GM10248 (cell line): ENCODE results near the gene CCDC78.

Source experiments
- CTCF ChIA-PET: fragments of 300-600 bp; sonication (Branson Sonifier 250); formaldehyde crosslinking; extraction: SDS; loops from one replicate; lab custom pipeline; 2021; ENCODE audit warnings: antibody characterized with exemption; lab: Yijun Ruan, JAX
- POLR2A ChIA-PET: fragments of 350-650 bp; sonication (Branson Sonifier 250); formaldehyde crosslinking; extraction: SDS; loops from one replicate; lab custom pipeline; 2020; ENCODE audit warnings: antibody characterized with exemption; lab: Yijun Ruan, JAX
- DNase-seq: peaks from one replicate; pipeline ENCODE4 v3.0.0; 2012; ENCODE audit errors: extremely low spot score
- TF ChIP-seq, protein P1 (sequence below): IDR thresholded peaks from 2 replicates; pipeline ENCODE4 v1.5.1; 2012; ENCODE audit warnings: mild to moderate bottlenecking, low read depth; ENCODE audit errors: extremely low read depth, missing control alignments, control extremely low read depth

The CCDC78 gene

DNA sequence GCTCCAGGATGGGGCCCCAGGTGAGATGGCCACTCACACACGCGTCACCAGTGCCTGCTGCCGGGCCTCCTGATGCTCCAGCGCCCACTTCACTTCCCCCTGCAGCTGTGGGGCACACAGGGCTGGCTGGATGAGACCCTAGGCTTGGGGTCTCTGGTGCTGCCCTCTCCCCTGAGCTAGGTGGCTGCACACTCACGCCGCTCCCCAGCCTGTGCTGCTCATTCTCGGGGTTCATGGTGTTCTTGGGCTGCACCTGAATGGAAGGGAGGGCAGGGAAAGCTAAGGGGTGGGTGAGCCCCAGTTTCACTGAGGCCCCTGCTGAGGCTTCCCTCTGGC, 1.2 kb downstream of the CCDC78 start:
- CTCF ChIA-PET, result interaction anchor here (1.3 to 8.0 kb wide), 5 partner anchors 10 to 61 kb away, joined by 3 to 59 read pairs (median 12); partner anchors contain the start of genes CIAO3 and METRN
- POLR2A ChIA-PET, result interaction anchor here (0.5 kb wide), 1 partner anchor 224 kb away, joined by 3 read pairs; no protein-coding TSS in a partner anchor
- TF ChIP-seq, protein P1, sequence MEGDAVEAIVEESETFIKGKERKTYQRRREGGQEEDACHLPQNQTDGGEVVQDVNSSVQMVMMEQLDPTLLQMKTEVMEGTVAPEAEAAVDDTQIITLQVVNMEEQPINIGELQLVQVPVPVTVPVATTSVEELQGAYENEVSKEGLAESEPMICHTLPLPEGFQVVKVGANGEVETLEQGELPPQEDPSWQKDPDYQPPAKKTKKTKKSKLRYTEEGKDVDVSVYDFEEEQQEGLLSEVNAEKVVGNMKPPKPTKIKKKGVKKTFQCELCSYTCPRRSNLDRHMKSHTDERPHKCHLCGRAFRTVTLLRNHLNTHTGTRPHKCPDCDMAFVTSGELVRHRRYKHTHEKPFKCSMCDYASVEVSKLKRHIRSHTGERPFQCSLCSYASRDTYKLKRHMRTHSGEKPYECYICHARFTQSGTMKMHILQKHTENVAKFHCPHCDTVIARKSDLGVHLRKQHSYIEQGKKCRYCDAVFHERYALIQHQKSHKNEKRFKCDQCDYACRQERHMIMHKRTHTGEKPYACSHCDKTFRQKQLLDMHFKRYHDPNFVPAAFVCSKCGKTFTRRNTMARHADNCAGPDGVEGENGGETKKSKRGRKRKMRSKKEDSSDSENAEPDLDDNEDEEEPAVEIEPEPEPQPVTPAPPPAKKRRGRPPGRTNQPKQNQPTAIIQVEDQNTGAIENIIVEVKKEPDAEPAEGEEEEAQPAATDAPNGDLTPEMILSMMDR, result no peak
- no peak for DNase-seq

DNA sequence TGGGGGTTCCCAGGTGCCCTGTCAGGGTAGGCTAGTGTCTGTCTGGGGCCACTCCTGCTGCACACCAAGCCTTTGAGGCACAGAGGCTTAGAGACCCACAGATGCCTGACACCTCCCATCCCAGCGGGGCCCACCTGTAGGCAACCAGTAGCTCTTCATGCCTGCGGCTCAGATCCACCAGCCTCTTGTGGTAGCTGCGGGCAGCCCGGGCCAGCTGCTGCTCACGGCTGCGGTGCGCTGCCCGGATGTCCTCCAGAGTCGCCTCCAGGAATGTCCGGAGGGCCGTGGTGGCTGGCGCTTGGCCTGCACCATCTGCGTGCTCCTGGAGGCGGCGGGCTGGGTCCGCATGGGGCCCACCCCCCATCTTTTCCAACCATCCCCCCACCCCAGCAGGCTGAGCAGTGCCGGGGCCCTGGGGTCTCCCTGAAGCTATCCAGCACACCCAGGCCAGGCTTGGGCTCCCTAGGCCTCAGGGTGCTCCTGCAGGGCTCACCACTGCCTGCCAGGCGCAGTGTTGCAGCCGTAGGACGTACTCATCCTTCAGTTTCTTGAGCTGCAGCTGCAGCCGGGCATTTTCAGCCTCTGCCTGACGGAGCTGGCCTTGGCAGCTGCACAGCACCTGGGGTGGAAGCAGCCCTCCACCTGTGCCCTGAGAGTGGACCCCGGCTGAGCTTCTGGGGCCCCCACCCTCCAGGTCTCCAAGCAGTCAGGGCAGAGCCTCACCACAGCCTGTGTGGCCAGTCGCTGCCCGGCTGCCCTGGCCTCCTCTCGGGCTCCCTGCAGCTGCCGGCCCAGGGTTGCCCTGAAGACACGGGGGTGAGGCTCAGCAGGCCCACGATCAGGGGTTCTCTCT, 1.8 kb downstream of the CCDC78 start:
- ChIA-PET POLR2A (interaction anchor here (0.5 kb wide), 1 partner anchor 223 kb away, joined by 3 read pairs; no protein-coding TSS in a partner anchor), CTCF (interaction anchor here (1.2 to 8.0 kb wide), 6 partner anchors 9 to 61 kb away, joined by 3 to 59 read pairs (median 10); partner anchors contain the start of genes CIAO3 and METRN)
- TF ChIP-seq, protein P1, result no peak
- no peak for DNase-seq

DNA sequence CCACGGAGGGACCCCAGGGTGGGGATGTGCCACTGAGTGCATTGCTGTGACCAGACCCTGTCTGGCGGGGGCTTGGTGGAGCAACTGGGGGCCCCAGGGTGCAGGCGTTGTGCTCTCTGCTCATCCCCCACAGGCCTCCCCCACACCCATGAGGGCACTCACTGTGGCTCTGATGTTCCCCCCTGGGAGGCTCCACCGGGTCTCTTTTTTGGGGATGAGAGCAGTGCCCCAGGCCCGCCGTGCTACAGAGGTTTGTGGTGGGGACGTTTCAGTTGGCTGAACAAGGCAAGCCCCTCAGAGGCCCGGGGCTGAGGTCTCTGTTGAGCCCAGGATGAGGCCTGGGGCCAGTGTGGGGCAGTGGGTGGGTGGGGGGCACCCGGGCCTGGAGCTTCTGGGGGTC, 2.5 kb downstream of the CCDC78 start:
- DNase-seq, result no peak
- CTCF ChIA-PET, result interaction anchor here (1.2 to 8.0 kb wide), 5 partner anchors 12 to 61 kb away, joined by 3 to 59 read pairs (median 7); partner anchors contain the start of gene CIAO3
- TF ChIP-seq, protein P1, result no peak
- POLR2A ChIA-PET, result no interaction called here

DNA sequence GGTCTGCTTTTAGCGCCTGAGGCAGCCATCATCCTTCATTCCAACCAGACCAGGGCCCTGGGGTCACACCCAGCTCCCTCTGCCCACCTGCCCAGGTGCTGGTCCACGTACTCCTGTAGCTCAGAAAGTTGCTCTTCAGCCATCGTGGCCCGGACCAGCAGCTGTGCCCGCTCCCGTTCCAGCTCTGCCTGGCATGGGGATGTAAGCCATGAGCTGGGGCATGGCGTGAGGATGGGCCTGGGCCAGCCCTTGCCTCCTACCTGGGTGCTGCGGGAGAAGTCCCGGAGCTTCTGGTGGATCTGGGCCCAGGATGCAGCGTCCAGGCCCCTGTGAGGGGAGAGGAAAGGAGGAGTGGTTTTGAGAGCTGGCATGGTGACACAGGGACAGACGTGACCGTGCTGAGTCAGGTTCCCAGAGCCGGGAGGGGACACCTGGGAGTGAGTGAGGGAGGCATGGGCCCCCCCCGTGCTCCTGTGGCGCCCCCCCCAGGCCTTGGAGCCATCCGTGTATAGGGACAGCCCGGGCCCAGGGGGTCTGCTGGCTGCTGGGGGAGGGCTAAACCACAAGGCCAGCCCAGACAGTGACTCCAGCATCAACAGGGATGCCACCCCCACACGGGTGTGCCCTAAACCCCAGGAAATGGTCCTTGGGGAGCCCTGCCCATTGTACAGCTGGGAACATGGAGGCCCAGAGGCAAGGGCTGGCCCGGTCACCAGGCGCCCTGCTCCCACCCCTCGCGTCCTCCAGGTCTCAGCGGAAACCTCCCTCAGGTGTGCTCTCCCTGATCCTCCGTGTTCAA, 3.2 kb downstream of the CCDC78 start:
- CTCF ChIA-PET, result interaction anchor here (1.0 to 8.0 kb wide), 6 partner anchors 9 to 62 kb away, joined by 3 to 59 read pairs (median 6); partner anchors contain the start of gene CIAO3
- no peak for DNase-seq
- TF ChIP-seq, protein P1, result no peak
- POLR2A ChIA-PET, result no interaction called here

DNA sequence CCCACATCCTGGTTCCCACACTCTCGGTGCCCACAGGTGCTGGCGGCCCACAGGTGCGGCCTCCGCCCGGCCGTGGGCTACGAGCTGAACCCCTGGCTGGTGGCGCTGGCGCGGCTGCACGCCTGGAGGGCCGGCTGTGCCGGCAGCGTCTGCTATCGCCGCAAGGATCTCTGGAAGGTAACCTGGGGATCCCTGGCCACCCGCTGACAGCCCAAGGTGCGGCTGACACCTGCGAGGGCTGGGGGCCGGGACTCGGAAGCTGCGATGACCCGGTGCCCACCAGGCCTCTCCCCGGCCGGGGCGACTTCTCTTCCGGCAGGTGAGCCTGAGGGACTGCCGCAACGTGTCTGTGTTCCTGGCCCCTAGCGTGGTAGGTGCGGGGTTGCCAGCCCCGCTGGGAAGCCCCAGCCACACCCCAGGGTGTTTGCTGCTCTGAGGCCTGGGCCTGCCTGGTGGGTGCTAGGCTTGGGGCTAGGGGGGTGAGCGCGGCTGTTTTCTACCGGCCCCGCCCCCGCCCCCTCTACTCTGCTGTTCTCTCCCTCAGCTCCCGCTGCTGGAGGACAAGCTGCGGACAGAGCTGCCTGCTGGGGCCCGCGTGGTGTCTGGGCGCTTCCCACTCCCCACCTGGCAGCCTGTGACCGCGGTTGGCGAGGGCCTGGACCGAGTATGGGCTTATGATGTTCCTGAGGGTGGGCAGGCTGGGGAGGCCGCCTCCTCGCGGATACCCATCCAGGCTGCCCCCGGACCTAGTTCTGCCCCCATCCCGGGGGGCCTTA, 4.3 kb downstream of the CCDC78 start:
- TF ChIP-seq, protein P1, result no peak
- CTCF ChIA-PET, result interaction anchor here (1.0 to 8.0 kb wide), 8 partner anchors 8 to 63 kb away, joined by 3 to 59 read pairs (median 8); no protein-coding TSS in a partner anchor
- no peak for DNase-seq
- POLR2A ChIA-PET, result no interaction called here
